ENCODE data around the gene CEBPB.

CEBPB gene

GRCh38 chr20:50229156-50229607, 38.6 kb downstream of the CEBPB start:
- DNase-seq (ENCODE audit: low read depth, low spot score), result no peak

- DNase-seq (ENCODE audit: low read depth, low spot score), result no peak
These were observed 39.6 kb downstream of the CEBPB start for GRCh38 chr20:50230184-50230583.

- no peak for DNase-seq (ENCODE audit: low read depth, low spot score)
These were observed 40.4 kb downstream of the CEBPB start for GRCh38 chr20:50230871-50231560.

- DNase-seq (ENCODE audit: low read depth, low spot score), result no peak
These were observed 41.2 kb downstream of the CEBPB start for GRCh38 chr20:50231854-50232253.

- no peak for DNase-seq (ENCODE audit: low read depth, low spot score)
These were observed 42.2 kb downstream of the CEBPB start for GRCh38 chr20:50232651-50233324.

- no peak for DNase-seq (ENCODE audit: low read depth, low spot score)
These were observed 42.9 kb downstream of the CEBPB start for GRCh38 chr20:50233325-50234212.

- DNase-seq (ENCODE audit: low read depth, low spot score), result no peak
These were observed 43.7 kb downstream of the CEBPB start for GRCh38 chr20:50234288-50234687.

- DNase-seq (ENCODE audit: low read depth, low spot score), result no peak
These were observed 46.7 kb downstream of the CEBPB start for GRCh38 chr20:50237349-50237748.

GRCh38 chr20:50238081-50238800, 47.6 kb downstream of the CEBPB start:
- no peak for DNase-seq (ENCODE audit: low read depth, low spot score)

GRCh38 chr20:50240092-50240491, 49.5 kb downstream of the CEBPB start:
- DNase-seq (ENCODE audit: low read depth, low spot score), result no peak

GRCh38 chr20:50242178-50242514, 51.5 kb downstream of the CEBPB start:
- DNase-seq (ENCODE audit: low read depth, low spot score), result no peak

All from brain pericyte (primary cell).